ENCODE data around the gene RIPOR2. TPM values are rescaled to one million over a fixed set of nuclear protein-coding genes. Genes with fewer than 3 reads are reported as not detected.
"Not testable (repeated sequence)": the region's sequence is repeated elsewhere in the genome, so short reads cannot be mapped to it uniquely, and the experiment has no call there.

The RIPOR2 gene
- total RNA-seq, 1 donor from 2014 or later, result 3.1 TPM

DNA sequence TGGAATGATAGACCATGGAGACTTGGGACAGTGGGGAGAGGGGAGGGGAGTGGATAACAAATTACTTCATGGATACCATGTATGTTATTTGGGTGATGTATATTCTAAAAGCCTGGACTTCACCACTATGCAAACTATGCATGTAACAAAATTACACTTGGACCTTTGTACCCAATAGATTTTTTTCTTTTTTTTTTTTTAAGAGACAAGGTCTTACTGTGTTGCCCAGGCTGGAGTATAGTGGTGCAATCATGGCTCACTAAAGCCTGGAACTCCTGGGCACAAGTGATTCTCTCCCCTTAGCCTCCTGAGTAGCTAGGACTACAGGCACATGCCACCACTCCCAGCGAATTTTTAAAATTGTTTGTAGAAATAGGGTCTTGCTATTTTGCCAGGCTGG, 45.3 kb downstream of the RIPOR2 start:
- DNase-seq (no peak), ATAC-seq (ENCODE audit: poor library complexity) (no peak)
- intact Hi-C loops (cut with DNase I), result no loop called here

DNA sequence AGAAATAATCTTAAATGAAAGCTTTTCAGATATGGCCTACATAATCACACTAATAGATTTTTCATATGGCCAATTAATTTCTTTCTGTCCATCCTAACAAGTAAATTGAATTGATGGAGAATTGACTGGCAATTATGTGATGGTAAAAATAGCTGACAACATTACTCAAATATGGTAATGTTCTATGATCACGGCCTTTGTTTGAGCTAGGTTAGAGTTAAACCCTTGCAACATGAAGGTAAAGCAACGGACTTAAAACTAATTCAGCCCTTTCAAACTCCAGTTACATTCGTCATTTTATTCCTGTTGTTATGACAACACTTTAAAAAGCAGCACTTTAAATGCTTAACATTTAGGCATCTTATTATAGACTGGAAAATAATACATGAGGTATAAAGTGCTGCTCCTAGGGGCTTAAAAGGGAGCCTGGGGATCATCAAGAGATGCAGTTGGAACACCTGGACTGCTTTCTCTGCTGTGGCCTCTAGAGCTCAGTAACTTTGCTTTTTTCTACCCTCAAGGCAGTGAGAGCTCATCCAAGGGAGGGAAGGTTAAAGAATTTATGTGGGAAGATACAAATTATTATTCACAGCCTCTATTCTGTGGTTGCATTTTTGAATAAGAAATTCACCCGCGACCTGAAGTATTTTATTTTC, 46.9 kb downstream of the RIPOR2 start:
- ATAC-seq (ENCODE audit: poor library complexity) (no peak), DNase-seq (no peak)
- intact Hi-C loops (cut with DNase I), result no loop called here

DNA sequence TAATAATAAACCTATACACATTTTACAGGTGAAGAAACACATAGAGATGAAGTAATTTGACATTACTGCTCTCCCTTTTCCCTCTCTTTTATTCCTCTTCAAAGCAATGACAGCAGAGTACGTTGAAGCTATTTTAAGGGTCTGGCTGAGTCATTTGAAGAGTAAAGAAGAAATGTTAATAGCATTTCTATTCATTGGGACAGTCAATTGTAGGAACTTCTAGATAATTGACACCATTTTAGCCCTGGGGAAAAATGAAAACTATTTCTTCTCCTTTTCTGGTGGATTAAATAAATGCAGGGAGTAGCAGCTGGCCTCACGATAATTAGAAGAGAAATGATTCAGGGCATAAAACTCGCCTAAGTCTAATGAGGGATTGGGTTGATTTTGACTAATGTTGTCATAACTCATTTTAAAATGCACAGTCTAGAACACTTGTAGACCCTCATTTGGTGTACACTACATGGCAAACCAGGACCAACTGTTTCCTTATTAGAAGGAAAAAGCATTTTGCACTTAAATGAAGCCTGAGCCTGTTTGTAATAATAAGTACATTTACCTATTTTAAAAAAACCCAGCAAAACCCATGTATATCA, 48.1 kb downstream of the RIPOR2 start:
- DNase-seq (no peak), ATAC-seq (ENCODE audit: poor library complexity) (no peak)
- intact Hi-C loops (cut with DNase I), result no loop called here

DNA sequence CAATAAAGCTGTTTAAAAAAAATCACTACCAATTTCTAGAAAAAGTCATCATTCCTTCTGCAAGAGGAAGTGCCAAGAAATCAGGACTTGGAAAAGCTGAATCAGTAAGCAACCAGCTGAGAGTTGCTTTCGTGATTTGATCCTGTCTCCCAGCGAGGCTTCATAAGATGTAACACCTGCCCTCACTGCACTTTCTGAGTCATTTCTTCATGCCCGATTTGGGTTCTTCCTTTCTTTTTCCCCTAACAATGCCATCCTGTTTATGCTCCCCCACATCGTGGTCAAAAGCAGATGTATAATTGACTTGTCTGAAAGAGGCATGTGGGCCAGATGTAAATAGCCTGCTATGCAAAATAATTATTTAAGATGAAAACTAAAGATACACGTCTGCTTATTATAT, 52.1 kb downstream of the RIPOR2 start:
- DNase-seq (no peak), ATAC-seq (ENCODE audit: poor library complexity) (no peak)
- intact Hi-C loops (cut with DNase I), result no loop called here

DNA sequence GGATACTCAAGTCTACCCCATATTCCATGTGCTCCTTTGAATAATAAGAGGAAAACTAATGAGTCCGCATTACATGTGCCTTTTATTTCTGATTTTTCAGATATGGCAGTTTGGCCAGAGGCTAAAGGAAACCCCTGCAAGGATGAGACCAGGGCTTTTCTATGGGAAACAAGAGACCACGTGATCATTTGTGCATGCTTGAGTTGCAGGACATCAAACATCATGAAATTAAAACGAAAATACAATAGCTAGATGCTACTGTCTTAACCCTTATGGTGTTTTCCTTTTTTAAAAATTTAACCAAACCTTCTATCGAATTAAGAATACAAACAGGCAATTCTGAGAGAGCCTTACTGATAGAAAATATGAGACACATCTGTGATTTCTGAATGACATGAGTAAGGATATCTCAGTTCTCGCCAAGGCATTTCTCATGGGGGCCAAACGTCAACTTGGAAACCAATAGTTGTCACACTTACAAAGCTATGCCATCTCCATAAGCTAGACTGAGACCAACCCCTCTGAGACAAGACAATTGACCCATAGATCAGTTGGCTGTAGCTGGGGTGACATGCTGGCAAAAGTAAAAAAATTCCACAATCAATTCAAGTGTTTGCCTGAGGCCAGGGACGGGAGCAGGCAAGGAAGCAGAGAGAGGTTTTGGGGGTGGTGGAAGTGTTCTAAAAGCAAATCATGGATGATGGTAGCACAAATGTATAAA, 52.8 kb downstream of the RIPOR2 start:
- DNase-seq (no peak), ATAC-seq (ENCODE audit: poor library complexity) (no peak)
- intact Hi-C loops (cut with DNase I), result no loop called here

DNA sequence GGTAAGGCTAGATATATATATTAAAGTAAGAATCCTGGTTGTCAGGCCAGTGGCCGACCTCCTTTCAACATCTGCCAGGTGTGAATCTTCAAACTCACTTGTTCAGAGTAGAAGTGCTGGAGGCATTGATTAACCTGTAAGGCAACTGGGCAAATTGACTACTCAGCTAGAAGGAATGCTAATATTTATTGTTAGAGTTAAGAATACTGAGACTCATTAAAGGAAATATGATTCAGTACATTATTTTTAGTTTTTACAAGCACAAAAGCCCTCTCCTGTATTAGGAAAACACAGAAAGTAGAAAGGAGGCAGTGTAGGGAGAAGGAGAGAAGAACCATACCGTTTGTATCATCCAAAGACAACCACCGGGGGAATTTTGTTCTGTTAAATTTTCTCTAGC, 53.5 kb downstream of the RIPOR2 start:
- no peak for DNase-seq
- intact Hi-C loops (cut with DNase I), result no loop called here
- ATAC-seq (ENCODE audit: poor library complexity), result no peak

DNA sequence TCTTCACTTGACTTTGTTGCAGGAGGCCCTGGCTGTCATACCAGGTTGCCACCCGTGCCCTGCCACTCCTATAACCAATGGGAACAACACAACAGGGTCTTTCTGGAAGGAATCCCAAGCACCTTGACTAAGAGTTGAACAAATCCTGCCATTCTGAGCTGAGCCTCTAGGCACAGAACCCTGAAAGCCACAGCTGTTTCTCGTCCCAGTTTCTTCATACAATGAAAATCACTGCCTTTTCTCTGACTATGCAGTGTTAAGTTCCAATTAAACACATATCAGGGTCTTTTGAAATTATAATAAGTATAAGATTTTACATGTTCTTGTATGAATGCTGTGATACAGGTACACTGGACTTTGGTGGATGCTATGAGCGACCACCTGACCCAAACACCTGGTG, 54.4 kb downstream of the RIPOR2 start:
- intact Hi-C loops (cut with DNase I), result no loop called here
- no peak for ATAC-seq (ENCODE audit: poor library complexity)
- DNase-seq, result no peak

DNA sequence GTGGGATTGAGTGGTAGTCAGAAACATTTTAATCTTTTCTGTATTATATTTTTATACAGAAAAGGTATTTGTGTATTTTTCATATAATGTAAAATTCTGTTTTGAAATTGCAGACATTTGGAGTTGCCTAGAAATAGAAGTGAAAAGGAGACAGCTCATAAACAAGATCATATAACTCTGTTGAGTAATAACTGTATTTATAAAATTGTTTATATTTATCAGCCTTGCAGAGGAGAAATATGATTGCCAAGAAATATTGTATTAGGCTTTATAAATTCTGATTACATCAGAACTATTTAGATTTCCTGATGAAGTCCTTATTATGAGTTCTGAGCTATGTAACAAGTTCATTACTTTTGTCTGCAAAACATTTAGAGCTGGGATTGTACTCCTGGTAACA, 55.3 kb downstream of the RIPOR2 start:
- ATAC-seq (ENCODE audit: poor library complexity), result no peak
- no peak for DNase-seq
- intact Hi-C loops (cut with DNase I), result no loop called here

DNA sequence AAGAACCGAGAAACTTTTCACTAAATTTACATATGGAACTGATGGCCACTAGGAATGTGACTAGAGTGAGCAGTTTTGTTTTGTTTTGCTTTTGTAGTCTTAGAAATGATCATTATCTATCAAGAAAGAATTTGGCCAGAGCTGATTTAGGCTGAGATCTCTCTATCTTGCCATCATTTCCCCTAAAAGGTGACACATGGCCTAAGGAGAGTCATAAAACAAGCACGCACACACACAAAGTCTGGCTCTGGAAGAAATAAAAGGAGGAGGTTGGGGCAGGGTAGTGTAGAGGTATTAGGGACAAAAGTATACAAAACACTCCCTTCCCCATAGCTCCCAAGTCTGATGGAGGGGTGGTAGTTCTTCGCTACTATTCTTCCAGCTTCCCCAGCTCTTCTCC, 56.4 kb downstream of the RIPOR2 start:
- ATAC-seq (ENCODE audit: poor library complexity) (no peak), DNase-seq (no peak)
- intact Hi-C loops (cut with DNase I), result no loop called here

DNA sequence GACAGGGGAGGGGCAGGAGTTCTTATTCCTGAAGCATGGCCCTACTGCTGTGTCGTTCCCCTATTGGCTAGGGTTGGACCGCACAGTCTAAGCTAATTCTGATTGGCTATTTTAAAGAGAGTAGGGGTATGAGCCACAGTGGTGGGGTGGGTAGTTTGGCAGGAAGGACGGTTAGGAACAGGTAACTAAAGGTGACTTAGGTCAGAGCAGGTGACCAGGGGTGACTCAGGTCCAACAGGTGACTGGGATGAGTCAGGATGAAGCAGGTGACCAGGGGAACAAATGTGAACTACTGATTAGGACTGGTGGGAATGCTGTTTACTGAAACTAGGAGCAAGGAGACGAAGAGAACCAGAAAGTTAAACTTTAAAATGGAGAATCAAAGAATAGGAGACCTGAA, 58.0 kb downstream of the RIPOR2 start:
- ATAC-seq (ENCODE audit: poor library complexity); DNase-seq; intact Hi-C loops (cut with DNase I): not testable (repeated sequence)

DNA sequence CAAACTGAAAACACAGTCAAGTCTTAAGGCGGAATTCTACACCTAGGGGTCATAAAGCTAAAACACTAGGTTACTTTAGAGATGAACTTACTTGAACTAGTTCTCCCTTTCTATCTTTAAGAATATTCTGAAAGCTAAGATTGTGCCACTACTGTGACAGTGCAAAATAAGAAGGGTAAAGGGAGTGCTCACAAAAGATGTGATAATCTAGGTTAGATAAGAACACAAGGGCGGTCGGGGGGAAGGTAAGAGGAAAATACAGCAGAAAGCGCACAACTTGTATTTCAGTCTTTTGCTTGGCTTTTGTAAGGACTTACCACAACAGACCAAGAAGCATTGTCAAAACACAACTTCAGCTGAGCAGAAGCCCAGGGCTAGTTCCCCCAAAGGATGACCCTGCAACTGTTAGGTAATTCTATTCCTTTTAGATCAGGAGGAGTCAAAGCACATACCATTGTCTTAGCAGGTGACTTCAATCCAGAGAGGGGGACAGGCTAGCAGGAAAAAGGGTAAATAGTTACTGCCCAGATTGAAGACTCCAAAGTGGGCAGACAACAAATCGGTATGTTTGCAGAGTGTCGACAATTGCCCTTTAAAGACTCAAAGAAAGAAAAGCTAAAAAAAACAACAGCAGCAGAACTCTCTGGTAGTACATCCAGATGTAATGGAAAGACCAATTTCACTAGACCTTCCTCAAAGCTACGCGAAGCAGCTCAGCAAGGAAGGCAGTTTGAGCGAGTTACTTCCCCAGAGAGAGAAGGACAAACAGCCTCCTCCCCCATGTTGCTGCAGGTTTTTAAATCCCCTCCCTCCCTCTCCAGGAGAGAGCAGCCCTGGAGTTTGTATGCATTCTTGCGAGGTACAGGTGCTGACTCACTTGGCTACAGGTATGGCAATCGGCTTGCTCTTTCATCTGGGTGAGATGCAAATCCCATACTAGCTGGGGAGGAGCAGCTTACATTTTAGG, 59.0 kb downstream of the RIPOR2 start:
- no peak for DNase-seq
- intact Hi-C loops (cut with DNase I), result no loop called here
- ATAC-seq (ENCODE audit: poor library complexity), result no peak

DNA sequence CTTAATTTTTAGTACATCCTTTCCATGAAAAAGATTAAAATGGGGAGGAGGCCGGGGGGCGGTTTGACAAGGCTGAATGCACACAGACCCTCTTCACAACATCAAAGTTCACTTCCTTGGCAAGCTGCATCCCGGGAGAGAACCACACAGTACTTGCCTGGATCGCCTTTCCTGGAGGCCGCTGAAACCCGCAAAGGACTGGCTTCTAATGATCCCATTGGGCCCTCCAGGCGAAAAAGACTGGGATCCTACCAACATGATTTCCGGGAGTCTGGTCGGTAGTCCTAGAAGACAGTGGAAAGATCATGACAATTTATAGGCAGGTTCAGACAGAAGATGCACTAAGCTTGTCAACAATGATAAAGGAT, 60.2 kb downstream of the RIPOR2 start:
- DNase-seq (no peak), ATAC-seq (ENCODE audit: poor library complexity) (no peak)
- intact Hi-C loops (cut with DNase I), result no loop called here

DNA sequence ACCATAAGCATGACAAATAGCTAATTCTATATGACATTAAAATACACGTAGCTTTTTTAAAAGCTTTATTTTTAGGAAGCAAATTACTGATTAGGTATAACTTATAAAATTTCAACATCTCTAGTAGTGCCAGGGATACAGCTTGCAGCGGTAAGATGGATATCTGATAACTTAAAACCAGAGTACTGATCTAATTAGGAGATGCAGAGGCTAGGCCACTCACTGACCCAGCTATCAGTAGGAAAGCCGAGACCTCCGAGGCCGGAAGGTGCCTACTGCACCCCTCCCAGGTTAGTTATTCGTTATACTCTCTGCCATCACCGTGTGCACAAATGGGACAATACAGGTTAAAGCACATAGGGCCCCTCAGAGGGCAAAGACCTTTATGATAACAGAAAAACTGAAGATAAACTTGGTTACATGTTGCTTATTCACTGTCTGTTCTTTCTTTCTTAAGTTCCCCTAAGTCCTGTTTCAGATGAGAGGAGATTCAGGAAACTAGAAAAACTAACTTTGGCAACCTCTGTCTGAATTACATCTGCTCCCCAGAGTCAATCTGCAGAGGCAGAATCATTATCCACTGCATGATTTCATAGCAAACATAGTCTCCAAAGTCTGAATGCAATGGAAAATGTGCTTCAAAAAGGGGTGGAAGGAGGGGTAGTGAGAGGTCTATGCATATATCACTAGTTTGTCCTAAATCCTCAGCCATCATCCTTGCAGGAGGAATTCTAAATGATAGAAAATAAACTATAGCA, 60.8 kb downstream of the RIPOR2 start:
- DNase-seq (no peak), ATAC-seq (ENCODE audit: poor library complexity) (no peak)
- intact Hi-C loops (cut with DNase I), result no loop called here

DNA sequence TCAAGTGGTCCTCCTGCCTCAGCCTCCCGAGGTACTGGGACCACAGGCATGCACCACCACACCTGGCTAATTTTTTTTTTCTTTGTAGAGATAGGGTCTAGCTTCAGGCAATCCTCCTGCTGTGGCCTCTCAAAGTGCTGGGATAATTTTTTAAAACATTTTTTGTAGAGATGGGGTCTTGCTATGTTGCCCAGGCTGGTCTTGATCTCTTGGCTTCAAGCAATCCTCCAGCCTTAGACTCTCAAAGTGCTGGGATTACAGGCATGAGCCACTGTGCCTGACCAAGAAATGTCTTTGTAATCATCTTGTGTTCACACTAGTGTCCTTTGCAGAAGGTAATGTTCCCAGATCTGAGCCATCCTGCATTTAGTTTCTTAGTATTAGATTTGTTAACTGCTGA, 61.6 kb downstream of the RIPOR2 start:
- no peak for DNase-seq
- ATAC-seq (ENCODE audit: poor library complexity), result no peak
- intact Hi-C loops (cut with DNase I), result no loop called here

DNA sequence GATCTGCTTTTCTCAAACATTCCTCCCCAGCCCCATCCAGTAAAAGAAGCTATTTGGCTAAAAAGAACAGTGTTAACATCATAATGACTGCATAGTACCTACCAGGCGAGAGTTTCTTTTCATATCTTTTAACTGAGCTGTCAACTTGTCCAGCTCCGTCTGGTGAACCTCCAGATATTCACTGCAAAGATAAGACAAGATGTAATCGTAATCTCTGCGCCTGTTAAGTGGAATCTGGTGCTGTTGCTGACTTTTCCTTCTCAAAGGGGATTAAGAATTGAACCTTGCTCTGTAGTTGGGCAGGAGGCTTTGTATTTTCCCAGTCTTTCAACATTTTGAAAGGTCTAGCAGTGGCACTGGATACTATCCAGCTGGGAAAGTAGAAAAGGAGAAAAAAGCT, 63.0 kb downstream of the RIPOR2 start:
- DNase-seq (no peak), ATAC-seq (ENCODE audit: poor library complexity) (no peak)
- intact Hi-C loops (cut with DNase I), result no loop called here

DNA sequence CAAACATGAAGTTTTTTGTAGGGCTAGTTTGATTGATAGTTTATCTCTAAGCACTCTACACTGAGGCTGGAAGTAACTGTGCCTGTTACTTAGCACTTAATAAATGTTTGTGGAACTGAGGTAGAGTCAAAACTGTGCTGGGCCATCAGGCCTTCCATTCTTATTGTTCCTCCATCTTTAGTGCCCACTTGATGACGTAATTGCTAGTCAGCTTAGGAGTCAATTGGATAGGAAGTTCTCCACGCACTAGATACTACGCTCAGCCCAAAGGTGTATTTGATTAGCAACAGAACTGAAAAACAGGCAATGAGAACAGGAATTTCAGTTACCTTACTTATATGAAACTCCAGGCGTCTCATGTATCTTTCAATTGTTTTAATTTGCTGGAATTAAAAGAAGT, 67.0 kb downstream of the RIPOR2 start:
- DNase-seq (no peak), ATAC-seq (ENCODE audit: poor library complexity) (no peak)
- intact Hi-C loops (cut with DNase I), result no loop called here

DNA sequence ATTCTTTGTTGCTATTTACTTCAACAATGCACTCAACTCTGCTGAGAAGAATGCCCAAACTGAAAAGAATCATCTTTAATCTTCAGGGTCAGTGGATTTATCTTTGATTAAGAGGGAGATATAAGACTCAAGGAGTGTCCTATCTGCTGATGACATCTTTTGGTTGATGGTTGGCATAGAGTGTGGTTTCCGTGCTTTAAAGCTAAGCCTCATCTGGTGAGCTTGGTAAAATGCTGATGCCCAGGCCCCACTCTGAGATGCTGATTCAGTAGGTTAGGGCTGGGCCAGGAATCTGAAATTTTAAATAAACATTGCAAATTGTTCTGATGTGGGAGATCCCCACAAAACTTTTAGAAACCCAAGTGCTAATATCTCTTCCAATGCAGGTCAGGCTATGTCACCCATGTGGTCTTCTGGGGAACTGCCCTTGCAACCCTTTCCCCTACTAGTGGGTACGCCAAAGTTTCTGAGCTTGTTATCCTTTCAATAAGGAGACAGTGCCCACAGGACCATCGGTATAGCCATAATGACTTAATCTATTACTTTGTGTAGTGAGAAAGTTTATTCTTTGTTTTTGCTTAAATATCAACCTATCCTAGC, 68.6 kb downstream of the RIPOR2 start:
- intact Hi-C loops (cut with DNase I), result no loop called here
- ATAC-seq (ENCODE audit: poor library complexity) (no peak), DNase-seq (no peak)

DNA sequence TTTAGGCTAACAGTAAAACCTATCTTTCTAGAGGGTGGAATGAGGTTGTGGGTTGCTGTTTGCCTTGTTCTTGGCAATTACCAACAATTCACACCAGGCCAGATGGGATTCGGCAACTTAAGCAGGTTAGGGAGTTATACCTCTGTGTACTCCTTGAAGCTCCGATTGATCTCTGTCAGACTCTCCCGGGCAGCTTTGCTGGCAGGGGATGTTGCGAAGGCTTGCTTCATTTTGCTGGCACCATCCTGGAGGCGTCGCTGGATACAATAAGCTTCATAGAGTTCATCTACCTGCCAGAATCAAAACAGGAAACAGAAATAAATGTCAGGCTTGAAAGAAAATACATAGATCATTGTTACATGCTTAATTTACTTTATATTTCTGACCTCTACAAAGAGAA, 70.6 kb downstream of the RIPOR2 start:
- DNase-seq, result no peak
- ATAC-seq (ENCODE audit: poor library complexity), result no peak
- intact Hi-C loops (cut with DNase I), result no loop called here

Measured in Right ventricle myocardium superior (tissue), 1 donor.